ENCODE results near the gene SHISA3. TPM values are rescaled to one million over a fixed set of nuclear protein-coding genes. Genes with fewer than 3 reads are reported as not detected.

Gene SHISA3
- polyA plus RNA-seq, 4 donors = 79.9 to 147 (median 91.2) TPM

- DNase-seq (ENCODE audit: low read depth in 4 of 4, low spot score in 2 of 4) = peak in 1 of 4 donors; percentile 7
Measured at GRCh38 chr4:42436928-42437565, 39.8 kb downstream of the SHISA3 start.

- DNase-seq (ENCODE audit: low read depth in 4 of 4, low spot score in 2 of 4) = no peak
Measured at GRCh38 chr4:42440083-42440482, 42.8 kb downstream of the SHISA3 start.

GRCh38 chr4:42442601-42443000, 45.3 kb downstream of the SHISA3 start:
- DNase-seq (ENCODE audit: low read depth in 4 of 4, low spot score in 2 of 4) = no peak

- no peak for DNase-seq (ENCODE audit: low read depth in 4 of 4, low spot score in 2 of 4)
Measured at GRCh38 chr4:42445038-42445437, 47.8 kb downstream of the SHISA3 start.

GRCh38 chr4:42446823-42447222, 49.5 kb downstream of the SHISA3 start:
- DNase-seq (ENCODE audit: low read depth in 4 of 4, low spot score in 2 of 4) = no peak

Other genes with a start within 250 kb of the SHISA3 start
- gene BEND4, start 244.8 kb upstream of the SHISA3 start, polyA plus RNA-seq (ENCODE audit: insufficient read length in 4 of 4) = 1 to 10 TPM; 1.1 to 1.5 (median 1.2) TPM

Data from left renal cortex interstitium (tissue), 4 donors.